WERI-Rb-1 (cell line): ENCODE data around the gene SUV39H2.
A peak's percentile ranks its signal among the peaks of the same experiment; 100 is the strongest.

Experiments used
- DNase-seq: peaks from one replicate; pipeline ENCODE4 v3.0.0-alpha.2; 2020
- H3K27ac ChIP-seq: fragments of 250-450 bp; sonication (Bioruptor Pico); 2 replicates; pipeline ENCODE4 v1.5.1; 2020; ENCODE audit warnings: mild to moderate bottlenecking, moderate library complexity
- H3K27me3 ChIP-seq: fragments of 250-450 bp; sonication (Bioruptor Pico); 2 replicates; pipeline ENCODE4 v1.5.1; 2021; ENCODE audit warnings: mild to moderate bottlenecking, low read depth, moderate library complexity; ENCODE audit not compliant: insufficient read depth, severe bottlenecking
- H3K36me3 ChIP-seq: fragments of 250-450 bp; sonication (Bioruptor Pico); 2 replicates; pipeline ENCODE4 v1.5.1; 2020; ENCODE audit warnings: mild to moderate bottlenecking, moderate library complexity
- H3K4me3 ChIP-seq: 2 replicates; pipeline ENCODE4 v1.5.1; 2011; ENCODE audit warnings: low read depth, mild to moderate bottlenecking, control low read depth, low read length
- H3K9me3 ChIP-seq: fragments of 250-450 bp; sonication (Bioruptor Pico); 2 replicates; pipeline ENCODE4 v1.5.1; 2021; ENCODE audit warnings: mild to moderate bottlenecking, moderate library complexity; ENCODE audit not compliant: severe bottlenecking
- CTCF ChIP-seq: IDR thresholded peaks from 2 replicates; pipeline ENCODE4 v1.5.1; 2011; ENCODE audit warnings: low read depth, mild to moderate bottlenecking, control low read depth, inconsistent platforms, low read length

The SUV39H2 gene

GRCh38 chr10:14878266-14879123, at the start of gene SUV39H2:
SUV39H2 (plus strand) TSS chr10:14878866; CDS start chr10:14878889, 23 bp downstream.
- peak within 1 kb of the TSS; percentile 94 for H3K27ac ChIP-seq
- peaks cover 8% of the 10 kb centered on the region; the same call in 1 of the 2 replicates for H3K36me3 ChIP-seq
- no peak for TF ChIP-seq CTCF
- H3K27me3 ChIP-seq = no peaks in the 10 kb centered on the region
- peak; percentile 85 for DNase-seq
- peak within 1 kb of the TSS; percentile 97 for H3K4me3 ChIP-seq
- H3K9me3 ChIP-seq = no peaks in the 10 kb centered on the region

- Histone ChIP-seq H3K36me3 (no peaks in the 10 kb centered on the region), H3K27me3 (no peaks in the 10 kb centered on the region), H3K27ac (no peak overlapping the region), H3K9me3 (no peaks in the 10 kb centered on the region), H3K4me3 (no peak overlapping the region)
- no peak for TF ChIP-seq CTCF
- no peak for DNase-seq
Measured at GRCh38 chr10:14833106-14833505, 45.6 kb upstream of the SUV39H2 start.

- H3K27me3 ChIP-seq = no peaks in the 10 kb centered on the region
- no peak overlapping the region for H3K4me3 ChIP-seq
- H3K9me3 ChIP-seq = no peaks in the 10 kb centered on the region
- no peak for TF ChIP-seq CTCF
- H3K36me3 ChIP-seq = peaks cover 11% of the 10 kb centered on the region
- DNase-seq = no peak
- H3K27ac ChIP-seq = no peak overlapping the region
Measured at GRCh38 chr10:14836208-14836607, 42.5 kb upstream of the SUV39H2 start.

GRCh38 chr10:14837003-14837756, 41.5 kb upstream of the SUV39H2 start:
- H3K9me3 ChIP-seq = no peaks in the 10 kb centered on the region
- H3K4me3 ChIP-seq = peak overlapping the region; percentile 96
- H3K36me3 ChIP-seq = peaks cover 18% of the 10 kb centered on the region
- TF ChIP-seq CTCF = no peak
- H3K27me3 ChIP-seq = no peaks in the 10 kb centered on the region
- DNase-seq = no peak
- H3K27ac ChIP-seq = peak overlapping the region; percentile 94

GRCh38 chr10:14837757-14838581, 40.7 kb upstream of the SUV39H2 start, which contains the start of the genes CDNF, HSPA14 and MSANTD7:
CDNF (minus strand) TSS chr10:14838037; CDS start chr10:14837946, 91 bp downstream.
HSPA14 (plus strand) TSS chr10:14838306; CDS start chr10:14838403, 97 bp downstream.
MSANTD7 (plus strand) TSS chr10:14838306; CDS start chr10:14842285, 3,979 bp downstream.
- peak within 1 kb of the TSS; percentile 96 for H3K4me3 ChIP-seq
- peaks cover 26% of the 10 kb centered on the region for H3K36me3 ChIP-seq
- DNase-seq = peak; percentile 95
- no peaks in the 10 kb centered on the region for H3K27me3 ChIP-seq
- no peaks in the 10 kb centered on the region for H3K9me3 ChIP-seq
- TF ChIP-seq CTCF = no peak
- H3K27ac ChIP-seq = peak within 1 kb of the TSS; percentile 94
